ENCODE results near the gene OR56A3.

GRCh38 chr11:5938603-5938965 lies 3.5 kb upstream of the OR56A3 start:
- TF ChIP-seq, protein P1, sequence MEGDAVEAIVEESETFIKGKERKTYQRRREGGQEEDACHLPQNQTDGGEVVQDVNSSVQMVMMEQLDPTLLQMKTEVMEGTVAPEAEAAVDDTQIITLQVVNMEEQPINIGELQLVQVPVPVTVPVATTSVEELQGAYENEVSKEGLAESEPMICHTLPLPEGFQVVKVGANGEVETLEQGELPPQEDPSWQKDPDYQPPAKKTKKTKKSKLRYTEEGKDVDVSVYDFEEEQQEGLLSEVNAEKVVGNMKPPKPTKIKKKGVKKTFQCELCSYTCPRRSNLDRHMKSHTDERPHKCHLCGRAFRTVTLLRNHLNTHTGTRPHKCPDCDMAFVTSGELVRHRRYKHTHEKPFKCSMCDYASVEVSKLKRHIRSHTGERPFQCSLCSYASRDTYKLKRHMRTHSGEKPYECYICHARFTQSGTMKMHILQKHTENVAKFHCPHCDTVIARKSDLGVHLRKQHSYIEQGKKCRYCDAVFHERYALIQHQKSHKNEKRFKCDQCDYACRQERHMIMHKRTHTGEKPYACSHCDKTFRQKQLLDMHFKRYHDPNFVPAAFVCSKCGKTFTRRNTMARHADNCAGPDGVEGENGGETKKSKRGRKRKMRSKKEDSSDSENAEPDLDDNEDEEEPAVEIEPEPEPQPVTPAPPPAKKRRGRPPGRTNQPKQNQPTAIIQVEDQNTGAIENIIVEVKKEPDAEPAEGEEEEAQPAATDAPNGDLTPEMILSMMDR (conservative IDR thresholded peaks at IDR 0.05 in 1 of 2, IDR thresholded peaks at IDR 0.05 in 1 of 2; ENCODE audit: extremely low read depth in 1 of 2, insufficient read depth in 1 of 2, low read depth in 1 of 2, low read length in 2 of 2), result no peak
- TF ChIP-seq EZH2 (IDR thresholded peaks at IDR 0.05; ENCODE audit: borderline replicate concordance, low read length), result no peak

Data from mammary epithelial cell (primary cell).